H1 (cell line): Measurements from ENCODE around the gene NELFCD. TPM values are rescaled to one million over a fixed set of nuclear protein-coding genes. Genes with fewer than 3 reads are reported as not detected.
A peak's percentile ranks its signal among the peaks of the same experiment; 100 is the strongest.

Experiments used
- CTCF ChIA-PET: fragments of 300-600 bp; sonication (Branson Sonifier 250); formaldehyde crosslinking; loops from one replicate; lab custom pipeline; 2021; ENCODE audit not compliant: partially characterized antibody; lab: Charles Lee
- POLR2A ChIA-PET: fragments of 300-600 bp; sonication (Branson Sonifier 250); formaldehyde crosslinking; loops from one replicate; lab custom pipeline; 2021; ENCODE audit warnings: inconsistent platforms; ENCODE audit not compliant: partially characterized antibody; lab: Charles Lee
- DNase-seq, 2 experiments: peaks; one replicate each; pipeline versions ENCODE4 v3.0.0 to v3.0.0-alpha.2; 2010 to 2022; ENCODE audit warnings: low spot score in 2 of 2, low read depth in 1 of 2, mixed read lengths in 1 of 2
- FAIRE-seq: peaks from 2 replicates; lab custom pipeline; 2011; peaks lifted over from hg19 to GRCh38; lab: Jason Lieb, UNC
- H2AFZ ChIP-seq: 2 replicates; pipeline ENCODE4 v1.8.1; 2012; ENCODE audit warnings: low read length, inconsistent platforms
- H2AK5ac ChIP-seq: 2 replicates; pipeline ENCODE4 v1.6.1; 2013; ENCODE audit warnings: low read depth, low read length
- H2BK120ac ChIP-seq: replicated peaks from 2 replicates; pipeline ENCODE3; 2013; ENCODE audit warnings: low read depth, low read length, inconsistent platforms
- H2BK12ac ChIP-seq: 2 replicates; pipeline ENCODE4 v1.6.1; 2013; ENCODE audit warnings: low read depth, low read length
- H2BK15ac ChIP-seq: 2 replicates; pipeline ENCODE4 v1.6.1; 2013; ENCODE audit warnings: low read length
- H2BK20ac ChIP-seq: 2 replicates; pipeline ENCODE4 v1.6.1; 2013; ENCODE audit warnings: low read length
- H2BK5ac ChIP-seq: 2 replicates; pipeline ENCODE4 v1.6.1; 2013; ENCODE audit warnings: low read depth, low read length
- H3K14ac ChIP-seq: 2 replicates; pipeline ENCODE4 v1.6.1; 2013; ENCODE audit warnings: inconsistent platforms; ENCODE audit not compliant: insufficient read length
- H3K18ac ChIP-seq: 2 replicates; pipeline ENCODE4 v1.6.1; 2013; ENCODE audit warnings: low read length; ENCODE audit errors: extremely low read depth
- H3K23ac ChIP-seq: 2 replicates; pipeline ENCODE4 v1.6.1; 2013; ENCODE audit warnings: inconsistent platforms; ENCODE audit not compliant: insufficient read length
- H3K23me2 ChIP-seq: 2 replicates; pipeline ENCODE4 v1.6.1; 2013; ENCODE audit warnings: low read depth, low read length
- H3K27ac ChIP-seq: 2 replicates; pipeline ENCODE4 v1.6.1; 2011; ENCODE audit warnings: low read depth, low read length, inconsistent platforms
- H3K27me3 ChIP-seq, 4 experiments: replicated peaks in 1 of 4; 1 replicate in 1 of 4; 2 replicates in 3 of 4; pipeline versions ENCODE4 v1.6.1 to v1.8.1; 2011 to 2013; ENCODE audit warnings: low read length in 3 of 4, mild to moderate bottlenecking in 3 of 4, inconsistent platforms in 2 of 4, mixed read lengths in 2 of 4, moderate library complexity in 1 of 4; ENCODE audit not compliant: control insufficient read depth in 3 of 4, insufficient read depth in 3 of 4; ENCODE audit errors: extremely low read depth in 1 of 4
- H3K36me3 ChIP-seq, 4 experiments: 2 replicates each; pipeline versions ENCODE4 v1.6.1 to v1.8.1; 2011 to 2013; ENCODE audit warnings: mild to moderate bottlenecking in 4 of 4, low read length in 3 of 4, moderate library complexity in 2 of 4, control low read depth in 1 of 4, inconsistent platforms in 1 of 4; ENCODE audit not compliant: insufficient read depth in 4 of 4, control insufficient read depth in 2 of 4
- H3K4ac ChIP-seq: replicated peaks from 2 replicates; pipeline ENCODE3; 2013; ENCODE audit warnings: low read length, low read depth, mixed read lengths, inconsistent platforms; ENCODE audit not compliant: insufficient read length
- H3K4me1 ChIP-seq, 4 experiments: replicated peaks in 1 of 4; 1 replicate in 1 of 4; 2 replicates in 3 of 4; pipeline versions ENCODE4 v1.6.1 to v1.8.1; 2011 to 2013; ENCODE audit warnings: low read length in 3 of 4, inconsistent platforms in 2 of 4, mixed read lengths in 1 of 4; ENCODE audit not compliant: insufficient read depth in 4 of 4, control insufficient read depth in 3 of 4
- H3K4me2 ChIP-seq, 2 experiments: 2 replicates each; pipeline versions ENCODE4 v1.6.1 to v1.8.1; 2011 to 2013; ENCODE audit warnings: low read depth in 2 of 2, low read length in 2 of 2, control low read depth in 1 of 2, inconsistent platforms in 1 of 2, mild to moderate bottlenecking in 1 of 2; ENCODE audit not compliant: insufficient read depth in 1 of 2
- H3K4me3 ChIP-seq, 4 experiments: fragments of 200-600, 300-600 bp in 1 of 4; sonication (generic), shearing (Covaris generic), sonication (Bioruptor Twin) in 1 of 4; 2 replicates each; pipeline versions ENCODE4 v1.5.1 to v1.8.1; 2011 to 2016; ENCODE audit warnings: low read length in 4 of 4, low read depth in 3 of 4, control low read depth in 2 of 4, inconsistent platforms in 2 of 4, mild to moderate bottlenecking in 2 of 4, mixed read lengths in 1 of 4, moderate library complexity in 1 of 4; ENCODE audit not compliant: insufficient read depth in 2 of 4; ENCODE audit errors: extremely low read depth in 1 of 4
- H3K56ac ChIP-seq: replicated peaks from 2 replicates; pipeline ENCODE3; 2013; ENCODE audit warnings: low read depth, mild to moderate bottlenecking, mixed read lengths, low read length, inconsistent platforms; ENCODE audit not compliant: insufficient read length
- H3K79me1 ChIP-seq: 2 replicates; pipeline ENCODE4 v1.6.1; 2013; ENCODE audit warnings: low read depth, low read length, control low read depth
- H3K79me2 ChIP-seq, 2 experiments: 2 replicates each; pipeline versions ENCODE4 v1.6.1 to v1.8.1; 2012 to 2013; ENCODE audit warnings: low read length in 2 of 2, mild to moderate bottlenecking in 2 of 2, inconsistent platforms in 1 of 2; ENCODE audit not compliant: insufficient read depth in 2 of 2, control insufficient read depth in 1 of 2
- H3K9ac ChIP-seq, 4 experiments: replicated peaks in 1 of 4; 1 replicate in 1 of 4; 2 replicates in 3 of 4; pipeline versions ENCODE4 v1.6.1 to v1.8.1; 2011 to 2013; ENCODE audit warnings: low read depth in 3 of 4, low read length in 3 of 4, control low read depth in 2 of 4, mild to moderate bottlenecking in 2 of 4, moderate library complexity in 2 of 4, inconsistent platforms in 1 of 4; ENCODE audit errors: extremely low read depth in 1 of 4
- H3K9me3 ChIP-seq, 2 experiments: 2 replicates each; pipeline versions ENCODE4 v1.6.1 to v1.8.1; 2012 to 2013; ENCODE audit warnings: mild to moderate bottlenecking in 2 of 2, moderate library complexity in 2 of 2, control low read depth in 1 of 2, inconsistent platforms in 1 of 2, low read depth in 1 of 2, low read length in 1 of 2, mixed read lengths in 1 of 2; ENCODE audit not compliant: insufficient read depth in 2 of 2
- H4K20me1 ChIP-seq, 2 experiments: replicated peaks in 1 of 2; 2 replicates each; pipeline versions ENCODE3 to v1.8.1; 2011 to 2013; ENCODE audit warnings: inconsistent platforms in 2 of 2, low read length in 2 of 2, mild to moderate bottlenecking in 1 of 2; ENCODE audit not compliant: insufficient read depth in 2 of 2, control insufficient read depth in 1 of 2
- H4K5ac ChIP-seq: 2 replicates; pipeline ENCODE4 v1.6.1; 2013; ENCODE audit warnings: low read length, low read depth, mixed read lengths, inconsistent platforms; ENCODE audit not compliant: insufficient read length
- H4K8ac ChIP-seq: 2 replicates; pipeline ENCODE4 v1.8.0; 2013; ENCODE audit warnings: mild to moderate bottlenecking, moderate library complexity, low read length, inconsistent platforms; ENCODE audit not compliant: insufficient read depth; ENCODE audit errors: extremely low read depth
- H4K91ac ChIP-seq: replicated peaks from 2 replicates; pipeline ENCODE3; 2013; ENCODE audit warnings: low read length, mixed read lengths, inconsistent platforms; ENCODE audit not compliant: insufficient read length
- ASH2L ChIP-seq: fragments of 200-600, 300-600 bp; sonication (generic); IDR thresholded peaks from one replicate; pipeline ENCODE4 v1.7.1; 2017; ENCODE audit warnings: low read length
- CBX5 ChIP-seq: fragments of 300-800, 300-1000 bp; sonication (generic); IDR thresholded peaks from 2 replicates; pipeline ENCODE4 v1.7.1; 2016; ENCODE audit warnings: antibody characterized with exemption, low read length, low read depth
- CTBP2 ChIP-seq: IDR thresholded peaks from 2 replicates; pipeline ENCODE4 v1.7.0; 2011; ENCODE audit warnings: borderline replicate concordance, mild to moderate bottlenecking, moderate library complexity, mixed read lengths, low read length; ENCODE audit not compliant: insufficient read depth, insufficient read length
- FOSL1 ChIP-seq: IDR thresholded peaks from 2 replicates; pipeline ENCODE4 v1.6.1; 2011; ENCODE audit warnings: mild to moderate bottlenecking, low read depth, low read length, moderate library complexity; ENCODE audit not compliant: insufficient read depth
- HDAC2 ChIP-seq, 2 experiments: fragments of 300-600 bp in 1 of 2; sonication (generic) in 1 of 2; IDR thresholded peaks; 2 replicates each; pipeline ENCODE4 v1.6.1; 2011 to 2012; ENCODE audit warnings: low read depth in 2 of 2, low read length in 2 of 2, mild to moderate bottlenecking in 2 of 2, moderate library complexity in 2 of 2, borderline replicate concordance in 1 of 2, inconsistent platforms in 1 of 2
- MAX ChIP-seq: IDR thresholded peaks from 2 replicates; pipeline ENCODE4 v1.6.1; 2012; ENCODE audit warnings: inconsistent platforms
- POLR2AphosphoS5 ChIP-seq: IDR thresholded peaks from 2 replicates; pipeline ENCODE4 v1.6.1; 2011; ENCODE audit warnings: low read depth, low read length
- TAF1 ChIP-seq: IDR thresholded peaks from 2 replicates; pipeline ENCODE4 v1.6.1; 2011; ENCODE audit warnings: mild to moderate bottlenecking, low read depth, low read length
- YY1 ChIP-seq: IDR thresholded peaks from 2 replicates; pipeline ENCODE4 v1.6.1; 2011; ENCODE audit warnings: low read depth, mild to moderate bottlenecking, low read length
- WGBS, 2 experiments: shearing (Covaris generic) in 1 of 2; methylation state at CpG; one replicate each; pipeline versions ENCODE4 v1.1.6 to v1.1.7; 2013 to 2015; ENCODE audit warnings: low lambda C conversion rate in 2 of 2, mixed read lengths in 2 of 2, inconsistent platforms in 1 of 2, low coverage in 1 of 2, missing lambda C conversion rate in 1 of 2; ENCODE audit not compliant: insufficient replicate concordance in 2 of 2, insufficient coverage in 1 of 2, insufficient read length in 1 of 2; ENCODE audit errors: extremely low coverage in 1 of 2, missing lambda C conversion rate in 1 of 2; 5-methylcytosine and 5-hydroxymethylcytosine counted together
- polyA plus RNA-seq, 7 experiments: library from polyadenylated mRNA; depleted of rRNA in 3 of 7; stranded (reverse) in 5 of 7; unstranded in 2 of 7; fragments of >200 nt in 5 of 7; fragments of 200-250 nt in 2 of 7; gene quantifications; 1 replicate in 5 of 7; 2 replicates in 1 of 7; 4 replicates in 1 of 7; pipeline versions ENCODE4 v1.2.1 to v1.2.3, GENCODE V29; 2011 to 2013; ENCODE audit warnings: missing spikeins in 2 of 7, mixed read lengths in 2 of 7
- total RNA-seq: library from RNA; stranded (reverse); fragmentation: NEBNext Ultra II Directional; extraction: Animal tissue kit (Norgen Biotek cat#: 25700); gene quantifications from 2 replicates; pipeline ENCODE4 v1.2.1, GENCODE V29; 2021

Gene NELFCD
- total and polyA plus RNA-seq, 2 of the 8 experiments (the other 6 are each of a cell fraction or from before 2014, with no cell fraction given), result 35.5 to 59.6 TPM

- no peaks in the 10 kb centered on the region for H3K9me3 ChIP-seq
- TF ChIP-seq CTBP2 (no peak), YY1 (peak; percentile 66; the same call in 1 of the 2 replicates), POLR2AphosphoS5 (no peak), CBX5 (no peak), TAF1 (no peak), ASH2L (no peak), MAX (0 out of 2 replicates have a peak, but pooled peaks have one; percentile 31), FOSL1 (no peak), HDAC2 (IDR thresholded peaks at IDR 0.05; ENCODE audit: borderline replicate concordance in 1 of 2, low read depth in 2 of 2, low read length in 2 of 2) (no peak)
- TF ChIP-seq, all 59 proteins: peak for 2
- Histone ChIP-seq H3K23ac (no peak overlapping the region), H4K5ac (no peak overlapping the region), H3K4me1 (peaks cover 0 to 2% (median 0%) of the 10 kb centered on the region in 4 experiments; a peak in 3 of 7 replicates), H2BK20ac (no peak overlapping the region), H2BK12ac (no peak overlapping the region), H2BK120ac (no peak overlapping the region), H3K36me3 (peaks cover 2 to 40% (median 15%) of the 10 kb centered on the region in 4 experiments; a peak in 6 of 8 replicates), H3K4me2 (no peak overlapping the region), H2AFZ (no peak overlapping the region), H2AK5ac (no peak overlapping the region), H3K23me2 (peaks cover 2% of the 10 kb centered on the region; the same call in 1 of the 2 replicates), H3K4ac (no peak overlapping the region), H3K14ac (no peak overlapping the region), H3K79me1 (peaks cover 3% of the 10 kb centered on the region; the same call in 1 of the 2 replicates), H4K91ac (no peak overlapping the region), H2BK5ac (no peak overlapping the region), H4K20me1 (peaks cover 7% of the 10 kb centered on the region in 2 experiments), H3K9ac (no peak overlapping the region), H2BK15ac (no peak overlapping the region), H3K27me3 (peaks cover 0 to 7% (median 2%) of the 10 kb centered on the region in 4 experiments; a peak in 2 of 7 replicates), H4K8ac (no peak overlapping the region), H3K79me2 (0 out of 4 replicates have a peak, but pooled peaks cover 0 to 3% of the 10 kb centered on the region in 2 experiments), H3K27ac (no peak overlapping the region), H3K4me3 (no peak overlapping the region), H3K18ac (no peak overlapping the region), H3K56ac (no peak overlapping the region)
- 71% methylated on average over 4 of the region's 4 CpGs; no CpG with 5 or more reads in 1 of the 2 experiments for WGBS, 2 experiments
- DNase-seq, result no peak
- CTCF ChIA-PET, result interaction anchor here (1.0 to 2.3 kb wide), 4 partner anchors 8 to 470 kb away, joined by 3 to 5 read pairs (median 4); no protein-coding TSS in a partner anchor
- no peak for FAIRE-seq
- POLR2A ChIA-PET, result interaction anchor here (1.3 kb wide), 1 partner anchor 9 kb away, joined by 3 read pairs; no protein-coding TSS in a partner anchor
Observed at GRCh38 chr20:59025511-59025910, 44.5 kb downstream of the NELFCD start.
